ENCODE measurements around the gene RAB11A. TPM values are rescaled to one million over a fixed set of nuclear protein-coding genes. Genes with fewer than 3 reads are reported as not detected.

The RAB11A gene
- total and polyA plus RNA-seq, 2 donors (not counting 1 experiment from before 2014, with no cell fraction given), result 83.2 to 126 TPM

DNA sequence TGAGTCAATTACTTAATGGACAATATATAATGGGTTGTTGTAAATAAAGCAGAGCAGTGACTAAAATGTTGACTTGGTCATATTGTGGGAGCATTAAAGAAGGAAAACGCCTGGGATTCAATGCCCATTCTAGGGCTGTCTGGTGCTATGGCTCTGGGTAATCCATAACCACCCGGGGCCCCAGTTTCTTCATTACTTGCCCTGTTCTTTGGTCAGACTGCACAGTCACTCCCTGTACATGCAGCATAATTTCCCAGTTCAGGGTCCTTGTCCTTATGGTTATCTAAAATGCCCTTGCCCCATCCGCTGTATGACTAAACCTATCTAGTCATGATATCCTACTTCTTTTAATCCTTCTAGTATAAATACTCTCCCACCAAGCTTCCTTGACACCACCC is 49.7 kb upstream of the RAB11A start:
- H3K27ac ChIP-seq (ENCODE audit: low read length in 2 of 2), result peak overlapping the region; percentile 91 to 94
- H3K4me3 ChIP-seq (ENCODE audit: control extremely low read depth in 1 of 5, extremely low read depth in 1 of 5, insufficient read depth in 1 of 5, low read depth in 2 of 5, low read length in 4 of 5), result peak overlapping the region in 1 of 5 experiments; percentile 40
- H3K9me3 ChIP-seq (ENCODE audit: control extremely low read depth in 1 of 3, control insufficient read depth in 2 of 3, insufficient read depth in 1 of 3, low read length in 2 of 3), result no peaks in the 10 kb centered on the region
- no peaks in the 10 kb centered on the region for H3K36me3 ChIP-seq (replicated peaks in 1 of 2; ENCODE audit: control extremely low read depth in 1 of 2, control insufficient read depth in 1 of 2, extremely low read depth in 1 of 2, insufficient read depth in 2 of 2, low read length in 1 of 2)
- H3K4me1 ChIP-seq (ENCODE audit: control insufficient read depth in 2 of 2, insufficient read depth in 2 of 2, low read length in 2 of 2), result peaks cover 69 to 78% of the 10 kb centered on the region in 2 donors
- H4K20me1 ChIP-seq (ENCODE audit: control insufficient read depth, insufficient read depth, low read length, poor library complexity, severe bottlenecking), result no peaks in the 10 kb centered on the region
- CTCF ChIA-PET, result interaction anchor here (0.6 to 2.0 kb wide), 7 partner anchors 10 to 42 kb away, joined by 3 to 12 read pairs (median 5); no protein-coding TSS in a partner anchor
- Mint-ChIP-seq H3K27ac (peak overlapping the region; percentile 96), H3K4me3 (peak overlapping the region; percentile 35), H3K27me3 (no peaks in the 10 kb centered on the region), H3K4me1 (peaks cover 74% of the 10 kb centered on the region), H3K9me3 (ENCODE audit: insufficient read depth) (no peaks in the 10 kb centered on the region)
- intact Hi-C loops (cut with micrococcal nuclease), result loop anchor here (1.0 to 5.0 kb wide), 5 partner anchors 10 to 208 kb away; partner anchors contain the start of genes DENND4A, INTS14 and RAB11A
- H3K79me2 ChIP-seq (ENCODE audit: control insufficient read depth, insufficient read depth, low read length), result peaks cover 17% of the 10 kb centered on the region
- H2AFZ ChIP-seq (ENCODE audit: insufficient read depth, low read depth, low read length, poor library complexity, severe bottlenecking), result no peak overlapping the region
- no peaks in the 10 kb centered on the region for H3K27me3 ChIP-seq (replicated peaks in 1 of 4; ENCODE audit: control extremely low read depth in 1 of 4, control insufficient read depth in 3 of 4, insufficient read depth in 4 of 4, low read length in 3 of 4)
- peak overlapping the region; percentile 28 for H3K9ac ChIP-seq (ENCODE audit: low read length)
- TF ChIP-seq, protein P1, sequence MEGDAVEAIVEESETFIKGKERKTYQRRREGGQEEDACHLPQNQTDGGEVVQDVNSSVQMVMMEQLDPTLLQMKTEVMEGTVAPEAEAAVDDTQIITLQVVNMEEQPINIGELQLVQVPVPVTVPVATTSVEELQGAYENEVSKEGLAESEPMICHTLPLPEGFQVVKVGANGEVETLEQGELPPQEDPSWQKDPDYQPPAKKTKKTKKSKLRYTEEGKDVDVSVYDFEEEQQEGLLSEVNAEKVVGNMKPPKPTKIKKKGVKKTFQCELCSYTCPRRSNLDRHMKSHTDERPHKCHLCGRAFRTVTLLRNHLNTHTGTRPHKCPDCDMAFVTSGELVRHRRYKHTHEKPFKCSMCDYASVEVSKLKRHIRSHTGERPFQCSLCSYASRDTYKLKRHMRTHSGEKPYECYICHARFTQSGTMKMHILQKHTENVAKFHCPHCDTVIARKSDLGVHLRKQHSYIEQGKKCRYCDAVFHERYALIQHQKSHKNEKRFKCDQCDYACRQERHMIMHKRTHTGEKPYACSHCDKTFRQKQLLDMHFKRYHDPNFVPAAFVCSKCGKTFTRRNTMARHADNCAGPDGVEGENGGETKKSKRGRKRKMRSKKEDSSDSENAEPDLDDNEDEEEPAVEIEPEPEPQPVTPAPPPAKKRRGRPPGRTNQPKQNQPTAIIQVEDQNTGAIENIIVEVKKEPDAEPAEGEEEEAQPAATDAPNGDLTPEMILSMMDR (IDR thresholded peaks at IDR 0.05), result no peak
- TF ChIP-seq EZH2 (IDR thresholded peaks at IDR 0.05; ENCODE audit: borderline replicate concordance, insufficient read depth, low read depth, low read length, poor library complexity, severe bottlenecking), result no peak
- POLR2A ChIA-PET, result interaction anchor here (2.9 kb wide), 1 partner anchor 27 kb away, joined by 23 read pairs; the partner anchor contains the start of gene DENND4A
- 100% methylated on average over 3 of the region's 3 CpGs for WGBS (ENCODE audit: insufficient coverage)
- ATAC-seq (ENCODE audit: low read depth) (no peak), DNase-seq (peak; percentile 40)
- peak overlapping the region; percentile 55 for H3K4me2 ChIP-seq (replicated peaks; ENCODE audit: low read depth, low read length, poor library complexity, severe bottlenecking)

DNA sequence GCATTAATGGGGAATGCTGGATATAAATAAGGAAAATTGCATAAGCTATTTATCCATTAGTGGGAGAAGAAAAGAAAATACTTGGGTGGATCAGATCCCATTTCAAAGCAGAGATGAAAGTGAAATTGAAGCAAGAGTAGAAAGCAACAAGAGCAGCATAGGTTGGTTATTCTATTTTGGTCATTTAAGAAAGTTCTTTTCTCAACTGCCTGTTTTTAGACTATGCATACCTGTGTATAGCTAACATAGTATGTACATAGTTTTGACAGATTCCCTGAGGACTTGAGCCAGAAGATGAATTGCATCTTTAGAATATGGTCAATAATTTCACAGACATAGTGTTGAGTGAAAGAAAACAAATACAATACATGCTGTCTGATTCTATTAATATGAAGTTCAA is 48.2 kb upstream of the RAB11A start:
- Histone ChIP-seq H3K9ac (ENCODE audit: low read length) (peak overlapping the region; percentile 31), H3K4me2 (replicated peaks; ENCODE audit: low read depth, low read length, poor library complexity, severe bottlenecking) (peak overlapping the region; percentile 55), H2AFZ (ENCODE audit: insufficient read depth, low read depth, low read length, poor library complexity, severe bottlenecking) (peak overlapping the region; percentile 18), H3K4me3 (ENCODE audit: control extremely low read depth in 1 of 5, extremely low read depth in 1 of 5, insufficient read depth in 1 of 5, low read depth in 2 of 5, low read length in 4 of 5) (peak overlapping the region in 2 of 5 experiments; percentile 2 to 39), H3K36me3 (replicated peaks in 1 of 2; ENCODE audit: control extremely low read depth in 1 of 2, control insufficient read depth in 1 of 2, extremely low read depth in 1 of 2, insufficient read depth in 2 of 2, low read length in 1 of 2) (no peaks in the 10 kb centered on the region), H3K79me2 (ENCODE audit: control insufficient read depth, insufficient read depth, low read length) (peaks cover 17% of the 10 kb centered on the region), H4K20me1 (ENCODE audit: control insufficient read depth, insufficient read depth, low read length, poor library complexity, severe bottlenecking) (no peaks in the 10 kb centered on the region), H3K9me3 (ENCODE audit: control extremely low read depth in 1 of 3, control insufficient read depth in 2 of 3, insufficient read depth in 1 of 3, low read length in 2 of 3) (no peaks in the 10 kb centered on the region), H3K4me1 (ENCODE audit: control insufficient read depth in 2 of 2, insufficient read depth in 2 of 2, low read length in 2 of 2) (peaks cover 63 to 71% of the 10 kb centered on the region in 2 donors), H3K27me3 (replicated peaks in 1 of 4; ENCODE audit: control extremely low read depth in 1 of 4, control insufficient read depth in 3 of 4, insufficient read depth in 4 of 4, low read length in 3 of 4) (no peaks in the 10 kb centered on the region), H3K27ac (ENCODE audit: low read length in 2 of 2) (peak overlapping the region; percentile 91 to 94)
- H3K4me3 Mint-ChIP-seq, result peak overlapping the region; percentile 60
- no peaks in the 10 kb centered on the region for H3K9me3 Mint-ChIP-seq (ENCODE audit: insufficient read depth)
- POLR2A ChIA-PET, result interaction anchor here (1.5 kb wide), 1 partner anchor 31 kb away, joined by 5 read pairs; no protein-coding TSS in a partner anchor
- H3K27me3 Mint-ChIP-seq, result no peaks in the 10 kb centered on the region
- intact Hi-C loops (cut with micrococcal nuclease), result loop anchor here (5.0 kb wide), 1 partner anchor 36 kb away; no protein-coding TSS in a partner anchor
- no peak for DNase-seq
- TF ChIP-seq, protein P1 (IDR thresholded peaks at IDR 0.05), result no peak
- no peak for TF ChIP-seq EZH2 (IDR thresholded peaks at IDR 0.05; ENCODE audit: borderline replicate concordance, insufficient read depth, low read depth, low read length, poor library complexity, severe bottlenecking)
- CTCF ChIA-PET, result interaction anchor here (0.8 to 1.7 kb wide), 2 partner anchors 8 to 14 kb away, joined by 3 to 4 read pairs; no protein-coding TSS in a partner anchor
- ATAC-seq (ENCODE audit: low read depth), result no peak
- H3K4me1 Mint-ChIP-seq, result peaks cover 66% of the 10 kb centered on the region
- H3K27ac Mint-ChIP-seq, result peak overlapping the region; percentile 92
